HG03439 (cell line): ENCODE data around the gene GNAO1.

Experiments
- ATAC-seq: cut with Tn5 transposase; IDR thresholded peaks from one replicate; pipeline ENCODE4 v1.9.1; 2021; ENCODE audit warnings: mild to moderate bottlenecking, moderate library complexity; ENCODE audit not compliant: unreplicated experiment

Gene GNAO1

DNA sequence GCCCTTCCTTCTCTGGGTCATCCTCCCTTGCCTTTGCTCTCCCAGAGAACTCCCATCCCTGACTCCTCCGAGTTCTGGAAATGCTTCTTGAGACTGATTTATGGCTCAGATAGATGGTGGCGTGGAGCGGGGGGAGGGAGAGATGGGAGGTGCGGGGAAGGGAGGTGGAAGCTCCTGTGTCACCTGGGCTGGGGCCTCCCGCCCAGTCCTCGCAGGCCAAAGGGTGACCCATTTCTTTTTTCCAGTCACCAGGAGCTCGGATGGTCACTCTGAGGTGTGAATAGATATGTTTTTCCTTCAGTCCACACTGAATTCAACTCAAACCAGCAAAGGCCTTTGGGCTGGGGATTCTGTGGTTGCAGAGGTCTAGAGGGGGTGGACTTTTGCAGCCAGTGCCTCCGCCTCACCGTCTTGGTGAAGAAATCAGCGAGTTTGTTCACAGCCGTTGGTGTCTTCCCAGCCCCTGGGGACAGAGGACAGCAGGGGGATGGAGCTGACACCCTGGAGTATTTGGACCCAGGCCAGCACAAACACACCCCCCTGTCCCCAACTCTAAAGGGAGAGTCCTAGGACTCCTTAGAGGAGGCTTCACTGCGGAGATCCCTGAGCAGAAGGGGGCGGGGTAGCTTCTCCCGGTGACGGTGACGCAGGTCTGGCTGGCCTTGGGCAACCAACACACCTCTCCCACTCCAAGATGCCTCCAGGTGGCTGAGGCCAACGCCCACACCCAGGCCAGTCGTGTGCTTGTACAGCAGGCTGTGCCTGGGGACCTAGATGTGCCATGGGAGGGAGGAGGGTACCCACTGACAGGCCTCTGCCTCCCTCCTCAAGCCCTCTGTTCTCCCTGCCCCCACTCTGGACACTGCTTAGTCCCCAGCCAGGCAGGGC lies 153.5 kb downstream of the GNAO1 start:
- no peak for ATAC-seq

- ATAC-seq, result no peak
Measured at GRCh38 chr16:56345406-56346050, 154.2 kb downstream of the GNAO1 start.

DNA sequence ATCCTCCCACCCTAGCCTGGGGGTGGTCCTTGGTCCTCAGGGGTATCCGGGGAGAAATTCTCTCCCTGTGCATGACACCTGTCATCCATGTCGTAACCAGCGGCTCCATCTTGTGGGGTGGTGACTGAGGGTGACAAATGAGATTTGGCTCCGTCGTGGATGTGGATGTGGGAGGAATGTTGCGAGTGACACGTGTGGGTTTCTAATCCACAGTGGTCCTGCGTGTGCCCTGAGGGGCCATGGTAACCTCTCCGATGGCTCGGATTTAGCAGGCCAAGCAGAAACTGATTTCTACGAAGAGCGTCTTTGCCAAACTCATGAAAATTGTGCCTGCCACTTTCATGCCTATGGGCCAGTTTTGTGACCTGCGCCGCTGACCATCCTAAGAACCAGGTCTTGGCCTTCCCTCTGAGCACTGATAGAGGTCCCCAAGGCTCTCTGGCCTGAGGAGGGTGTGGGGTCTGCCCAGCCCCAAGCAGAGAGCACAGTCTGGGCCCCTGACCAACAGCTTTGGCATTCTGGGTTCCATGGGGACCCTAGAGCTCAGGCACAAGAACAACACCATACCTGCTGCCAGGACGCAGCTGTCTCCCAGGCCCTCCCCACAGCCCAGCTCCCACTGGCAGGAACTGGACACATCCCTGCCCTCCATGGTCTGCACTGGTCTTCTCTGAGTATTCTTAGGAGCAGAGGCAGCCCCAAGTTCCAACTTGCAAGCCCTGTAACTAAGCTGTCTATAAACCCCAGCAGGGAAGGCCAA lies 155.0 kb downstream of the GNAO1 start:
- ATAC-seq, result no peak

DNA sequence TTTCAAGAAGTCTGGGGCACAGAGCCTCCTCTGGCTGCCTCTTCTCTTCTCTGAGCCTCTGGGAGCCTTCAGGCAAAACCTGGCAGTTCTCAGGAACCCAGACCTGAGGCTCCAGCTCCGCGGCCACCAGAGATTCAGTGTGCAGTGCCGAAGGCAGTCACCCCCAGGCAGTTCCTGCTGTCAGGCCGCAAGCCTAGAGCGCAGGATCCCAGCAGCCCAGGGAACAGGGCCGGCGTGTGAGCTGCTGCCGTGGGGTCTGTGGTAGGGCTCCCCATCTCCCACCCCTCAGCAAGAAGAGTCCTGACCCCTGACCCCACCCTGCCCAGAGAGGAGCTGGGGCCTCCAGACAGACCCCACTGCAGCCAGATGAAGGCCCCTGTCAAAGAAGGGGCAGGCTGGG lies 155.9 kb downstream of the GNAO1 start:
- ATAC-seq, result no peak

GRCh38 chr16:56347670-56348069 lies 156.4 kb downstream of the GNAO1 start:
- ATAC-seq, result no peak

DNA sequence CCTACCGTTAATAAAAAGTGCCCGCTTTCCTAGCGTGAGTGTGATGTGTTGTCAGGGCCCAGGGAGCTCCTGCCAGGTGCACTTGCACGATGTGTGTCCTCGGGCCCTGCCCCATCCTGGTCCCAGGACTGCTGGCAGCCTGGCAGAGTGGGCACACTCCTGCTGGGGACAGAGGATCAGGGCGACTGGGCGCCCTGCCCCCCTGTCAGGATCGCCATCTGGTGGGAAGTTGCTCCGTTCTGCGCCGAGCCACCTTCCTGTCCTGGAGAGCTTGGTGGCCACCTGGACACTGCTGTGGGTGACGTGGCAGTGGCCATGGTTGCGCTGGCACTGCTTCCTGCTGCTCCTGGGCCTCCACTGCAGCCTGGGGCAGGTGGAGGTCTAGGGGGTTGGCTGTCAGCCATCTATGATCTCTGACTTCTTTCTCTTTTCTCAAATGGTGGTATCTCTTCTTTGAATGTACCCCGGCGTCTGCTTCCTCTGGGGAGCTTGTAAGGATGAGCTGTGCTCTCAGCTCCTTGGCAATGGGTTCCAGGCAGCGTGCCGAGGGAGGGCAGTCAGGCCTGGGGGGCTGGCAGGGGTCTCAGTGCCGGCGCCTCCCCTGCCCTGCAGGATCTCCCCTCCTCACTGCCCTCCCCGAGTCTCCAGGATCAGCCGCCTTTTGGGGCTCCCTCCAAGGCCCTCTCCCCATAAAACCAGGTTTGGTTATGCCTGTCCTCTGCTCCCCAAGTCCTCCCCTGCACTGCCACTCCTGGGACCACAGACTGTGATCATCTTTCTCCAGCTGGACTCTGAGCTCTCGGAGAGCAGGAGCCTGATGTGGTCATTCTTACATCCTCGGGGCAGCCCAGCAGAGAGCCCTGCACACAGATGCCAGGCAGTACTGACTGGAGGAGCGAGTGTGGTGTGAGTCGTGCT lies 157.1 kb downstream of the GNAO1 start:
- no peak for ATAC-seq

DNA sequence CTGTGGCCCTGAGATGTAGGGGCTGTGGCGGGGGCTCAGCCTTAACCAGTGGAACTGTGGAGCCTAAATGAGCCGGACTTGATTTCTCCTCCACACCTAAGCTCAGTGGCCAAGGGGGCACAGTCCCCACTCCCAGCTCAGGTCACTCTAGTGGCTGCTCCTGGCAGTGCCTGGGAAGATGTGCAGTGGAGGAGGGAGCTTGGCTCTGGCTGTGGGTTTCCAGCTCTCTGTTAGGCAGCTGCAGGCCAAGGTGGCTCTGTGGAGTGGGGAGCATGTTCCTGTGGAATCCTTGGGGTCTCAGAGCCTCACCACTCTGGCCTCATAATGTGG lies 157.8 kb downstream of the GNAO1 start:
- ATAC-seq, result no peak

DNA sequence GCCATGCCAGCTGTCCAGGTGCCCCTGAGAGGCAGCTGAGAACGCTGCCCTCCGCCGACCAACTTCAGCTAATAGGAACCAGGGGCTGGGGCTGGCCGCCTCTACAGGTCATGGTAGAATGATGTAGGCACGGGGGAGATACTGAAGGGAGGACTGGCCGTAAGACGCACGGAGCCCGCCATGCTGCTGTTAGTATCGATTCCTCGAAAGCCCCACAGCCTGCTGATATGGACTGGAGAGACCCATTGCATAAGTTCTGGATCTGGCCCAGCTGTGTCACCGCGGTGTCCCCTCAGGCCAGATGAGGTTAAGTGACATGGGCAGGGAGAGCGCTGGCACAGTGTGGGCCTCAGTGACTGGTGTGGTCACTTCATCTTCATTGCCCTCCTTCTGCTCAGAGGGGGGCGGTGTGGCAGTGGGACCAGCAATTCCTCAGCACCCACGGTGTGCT lies 158.4 kb downstream of the GNAO1 start:
- no peak for ATAC-seq

- ATAC-seq, result no peak
Measured at GRCh38 chr16:56350491-56351405, 159.5 kb downstream of the GNAO1 start.

DNA sequence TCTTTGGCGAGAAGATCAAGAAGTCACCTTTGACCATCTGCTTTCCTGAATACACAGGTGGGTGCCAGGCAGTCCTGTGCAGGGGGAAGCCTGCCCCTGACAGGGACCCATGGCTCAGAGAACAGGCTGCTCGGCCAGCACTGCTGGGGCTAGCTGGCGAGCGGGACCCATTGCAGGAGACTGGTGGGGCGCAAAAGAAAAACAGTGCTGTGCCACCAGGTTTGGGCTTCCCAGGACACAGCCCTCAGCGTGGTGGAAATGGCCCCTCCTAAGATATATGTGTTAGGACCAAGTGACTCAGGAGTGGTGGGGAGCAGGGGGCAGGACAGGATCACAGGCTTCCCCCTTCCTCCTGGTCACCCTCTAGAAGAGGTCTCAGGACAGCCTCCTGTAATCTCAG lies 160.2 kb downstream of the GNAO1 start:
- no peak for ATAC-seq

DNA sequence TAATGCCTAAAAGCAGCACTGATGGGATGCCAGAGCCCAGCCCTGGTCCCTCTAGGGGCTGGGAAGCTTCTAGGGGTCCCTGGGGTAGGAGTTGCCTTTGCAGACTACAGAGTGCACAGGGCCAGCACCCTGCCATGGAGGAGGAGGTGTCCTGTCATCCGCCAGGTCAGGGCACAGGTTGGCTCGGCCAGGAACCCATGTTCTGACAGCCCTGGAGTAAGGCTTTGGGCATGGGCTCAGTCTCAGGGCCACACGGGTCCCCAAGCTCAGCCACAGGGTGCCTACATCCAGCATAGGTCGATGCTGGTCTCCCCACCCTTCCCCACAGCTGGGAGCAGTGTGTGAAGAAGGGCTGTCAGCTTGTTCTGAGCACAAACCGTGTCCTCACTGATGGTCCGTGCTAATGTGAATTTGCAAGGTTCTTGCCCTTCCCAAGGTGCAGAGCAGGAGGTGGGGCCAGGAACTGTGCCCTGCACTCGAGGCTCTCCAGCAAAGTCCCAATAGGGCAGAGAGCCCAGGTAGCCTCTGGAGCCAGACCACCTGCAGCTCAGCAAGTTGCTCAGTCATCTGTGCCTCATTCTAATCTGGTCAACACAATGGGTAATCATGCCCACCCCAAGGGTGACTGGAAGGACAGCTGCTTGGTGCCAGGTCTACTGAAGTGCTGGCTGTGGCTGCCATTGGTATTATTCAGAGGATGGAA lies 161.2 kb downstream of the GNAO1 start:
- ATAC-seq, result no peak

DNA sequence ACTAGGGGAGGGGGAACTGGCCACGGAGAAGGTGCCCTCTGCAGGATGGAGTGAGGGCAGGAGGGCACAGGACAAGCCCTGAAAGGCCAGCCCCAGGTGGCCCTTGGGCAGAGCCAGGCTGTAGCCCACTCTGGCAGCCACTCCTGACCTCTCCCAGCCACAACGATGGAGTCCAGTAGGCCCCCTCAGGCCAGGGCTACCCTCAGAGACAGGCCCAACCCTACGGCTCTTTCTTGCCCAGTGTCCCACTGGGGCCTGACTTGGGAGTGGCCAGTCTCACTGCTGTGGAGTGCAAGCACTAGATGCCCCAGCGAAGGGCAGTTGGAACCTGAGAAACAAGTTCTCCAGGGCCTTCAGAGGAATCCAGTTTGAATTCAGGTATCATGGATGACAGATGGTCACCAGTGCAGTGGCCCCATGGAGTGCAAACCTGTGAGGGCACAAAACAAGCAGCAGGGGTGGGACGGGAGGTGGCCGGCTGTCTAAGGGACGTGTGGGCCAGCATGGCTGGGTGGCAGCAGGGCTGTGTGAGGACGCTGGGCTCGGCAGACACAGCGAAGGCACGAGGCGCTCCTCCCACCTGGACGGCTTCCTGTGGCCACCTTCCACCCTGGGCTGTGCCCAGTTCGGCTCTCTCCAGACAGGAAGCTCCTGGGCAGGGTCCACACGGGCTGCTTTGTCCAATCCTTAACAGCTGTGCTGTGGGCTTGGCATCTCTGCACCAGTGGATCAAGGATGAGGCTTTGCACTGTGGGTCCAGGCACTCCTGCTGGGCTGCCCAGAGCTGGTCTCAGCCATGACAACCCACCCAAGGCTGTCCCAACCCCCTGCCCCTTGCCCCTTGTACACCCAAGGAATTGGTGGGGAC lies 162.0 kb downstream of the GNAO1 start:
- no peak for ATAC-seq

DNA sequence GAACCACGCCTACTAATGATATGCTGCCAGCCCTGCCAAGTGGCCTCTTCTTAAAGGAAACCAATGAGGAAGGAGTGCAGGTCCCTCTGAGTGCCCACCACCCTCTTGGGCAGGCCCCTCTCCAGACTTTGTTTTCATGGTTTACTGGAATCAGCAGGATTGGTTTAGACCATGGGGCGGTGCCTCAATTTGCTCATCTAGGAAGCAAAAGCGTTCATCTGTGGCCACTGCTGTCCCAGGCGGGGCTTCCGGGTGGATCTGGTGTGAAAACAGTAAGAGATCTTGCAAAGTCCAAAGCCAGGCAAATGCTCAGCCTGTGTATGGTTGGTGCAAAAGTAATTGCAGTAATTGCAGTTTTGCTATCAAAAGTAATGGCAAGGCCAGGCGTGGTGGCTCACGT lies 162.7 kb downstream of the GNAO1 start:
- no peak for ATAC-seq

- no peak for ATAC-seq
Measured at GRCh38 chr16:56354746-56355145, 163.5 kb downstream of the GNAO1 start.

GRCh38 chr16:56355221-56355620 lies 163.9 kb downstream of the GNAO1 start:
- no peak for ATAC-seq

- no peak for ATAC-seq
Measured at GRCh38 chr16:56355786-56356275, 164.5 kb downstream of the GNAO1 start.

GRCh38 chr16:56356276-56357240 lies 165.3 kb downstream of the GNAO1 start:
- peak; percentile 94 for ATAC-seq
